ENCODE measurements around the gene AXIN2. TPM values are rescaled to one million over a fixed set of nuclear protein-coding genes. Genes with fewer than 3 reads are reported as not detected.
A peak's percentile ranks its signal among the peaks of the same experiment; 100 is the strongest.

Gene AXIN2, protein sequence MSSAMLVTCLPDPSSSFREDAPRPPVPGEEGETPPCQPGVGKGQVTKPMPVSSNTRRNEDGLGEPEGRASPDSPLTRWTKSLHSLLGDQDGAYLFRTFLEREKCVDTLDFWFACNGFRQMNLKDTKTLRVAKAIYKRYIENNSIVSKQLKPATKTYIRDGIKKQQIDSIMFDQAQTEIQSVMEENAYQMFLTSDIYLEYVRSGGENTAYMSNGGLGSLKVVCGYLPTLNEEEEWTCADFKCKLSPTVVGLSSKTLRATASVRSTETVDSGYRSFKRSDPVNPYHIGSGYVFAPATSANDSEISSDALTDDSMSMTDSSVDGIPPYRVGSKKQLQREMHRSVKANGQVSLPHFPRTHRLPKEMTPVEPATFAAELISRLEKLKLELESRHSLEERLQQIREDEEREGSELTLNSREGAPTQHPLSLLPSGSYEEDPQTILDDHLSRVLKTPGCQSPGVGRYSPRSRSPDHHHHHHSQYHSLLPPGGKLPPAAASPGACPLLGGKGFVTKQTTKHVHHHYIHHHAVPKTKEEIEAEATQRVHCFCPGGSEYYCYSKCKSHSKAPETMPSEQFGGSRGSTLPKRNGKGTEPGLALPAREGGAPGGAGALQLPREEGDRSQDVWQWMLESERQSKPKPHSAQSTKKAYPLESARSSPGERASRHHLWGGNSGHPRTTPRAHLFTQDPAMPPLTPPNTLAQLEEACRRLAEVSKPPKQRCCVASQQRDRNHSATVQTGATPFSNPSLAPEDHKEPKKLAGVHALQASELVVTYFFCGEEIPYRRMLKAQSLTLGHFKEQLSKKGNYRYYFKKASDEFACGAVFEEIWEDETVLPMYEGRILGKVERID
- under 1 TPM in 2 of 3 donors, not detected in 1; 0.57 to 0.94 TPM for polyA plus RNA-seq

DNA sequence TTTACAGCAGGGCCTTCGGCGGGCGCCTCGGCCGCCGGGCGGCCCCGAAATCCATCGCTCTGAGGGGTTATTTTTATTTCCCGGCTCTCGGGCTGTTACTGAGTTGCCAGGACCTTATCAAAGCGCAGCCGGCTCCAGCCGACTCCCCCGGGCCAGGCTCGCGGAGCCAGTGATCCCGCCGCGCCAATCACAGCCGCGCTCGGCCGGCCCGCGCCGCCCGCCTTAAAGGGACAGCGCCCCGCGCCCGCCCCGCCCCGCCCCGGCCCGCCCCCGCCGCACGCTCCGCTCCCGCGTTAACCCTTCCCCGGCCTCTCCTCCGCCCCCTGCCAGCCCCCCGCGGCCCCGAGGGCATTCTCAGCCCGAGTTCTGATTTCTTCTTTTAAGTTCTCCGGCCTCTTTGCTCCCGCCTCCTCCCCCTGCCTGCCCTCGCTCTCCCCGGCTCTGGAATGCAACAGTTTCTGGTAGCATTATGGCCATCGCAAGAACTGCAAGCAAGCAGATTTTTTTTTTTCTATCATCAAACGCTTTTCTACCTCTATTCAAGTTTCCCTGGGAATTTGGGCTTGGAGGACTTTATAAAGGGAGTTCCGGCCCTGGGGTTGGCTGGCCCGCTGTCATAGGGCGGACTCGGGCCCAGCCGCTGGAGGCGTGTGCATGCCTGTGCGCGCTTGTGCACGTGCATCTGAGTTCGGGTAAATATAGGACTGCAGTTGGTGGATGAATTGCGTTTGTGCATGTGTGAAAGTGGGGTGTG, at the start of gene AXIN2:
Gene AXIN2 (minus strand): TSS at position 197 of the 754 bp plus-strand sequence. CDS start 3,028 bp downstream, outside the sequence.
- peaks cover 8 to 18% (median 9%) of the 10 kb centered on the region in 3 donors for H3K27me3 Mint-ChIP-seq (ENCODE audit: low read depth in 3 of 3)
- peaks cover 9 to 15% of the 10 kb centered on the region in 2 donors for H3K4me1 Mint-ChIP-seq
- H3K9me3 Mint-ChIP-seq = no peaks in the 10 kb centered on the region
- H3K27ac Mint-ChIP-seq = peak within 1 kb of the TSS in 4 of 6 donors; percentile 26 to 82 (median 45)
- no peaks in the 10 kb centered on the region for H3K36me3 Mint-ChIP-seq
- DNase-seq = peak; percentile 71 to 72 (median 71)
- H3K4me3 Mint-ChIP-seq = peak within 1 kb of the TSS; percentile 82 to 91 (median 87)

DNA sequence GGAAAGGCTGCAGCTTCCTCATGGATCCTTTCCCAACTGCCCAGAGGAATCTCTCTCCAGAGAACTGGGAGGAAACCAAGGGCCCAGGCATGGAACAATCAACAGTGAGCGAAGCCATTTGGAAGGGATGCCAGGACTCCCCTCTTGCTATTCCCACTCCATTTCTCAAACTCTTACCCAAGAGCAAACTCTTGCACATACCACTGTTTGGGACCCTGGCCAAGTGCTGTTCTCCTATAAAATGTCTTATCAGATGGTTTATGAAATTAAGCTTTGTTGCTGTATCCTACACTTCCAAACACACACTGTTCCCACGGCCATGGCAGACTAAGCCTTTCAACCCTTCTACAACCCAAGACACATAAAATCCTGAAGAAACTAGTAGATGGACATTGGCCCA, 48.3 kb upstream of the AXIN2 start:
- no peak for DNase-seq
- H3K27ac Mint-ChIP-seq = no peak overlapping the region
- no peaks in the 10 kb centered on the region for H3K4me1 Mint-ChIP-seq
- H3K9me3 Mint-ChIP-seq = peaks cover 0 to 3% (median 0%) of the 10 kb centered on the region in 6 donors
- H3K4me3 Mint-ChIP-seq = no peak overlapping the region
- no peaks in the 10 kb centered on the region for H3K36me3 Mint-ChIP-seq
- peaks cover 0 to 10% (median 3%) of the 10 kb centered on the region in 3 donors for H3K27me3 Mint-ChIP-seq (ENCODE audit: low read depth in 3 of 3)

DNA sequence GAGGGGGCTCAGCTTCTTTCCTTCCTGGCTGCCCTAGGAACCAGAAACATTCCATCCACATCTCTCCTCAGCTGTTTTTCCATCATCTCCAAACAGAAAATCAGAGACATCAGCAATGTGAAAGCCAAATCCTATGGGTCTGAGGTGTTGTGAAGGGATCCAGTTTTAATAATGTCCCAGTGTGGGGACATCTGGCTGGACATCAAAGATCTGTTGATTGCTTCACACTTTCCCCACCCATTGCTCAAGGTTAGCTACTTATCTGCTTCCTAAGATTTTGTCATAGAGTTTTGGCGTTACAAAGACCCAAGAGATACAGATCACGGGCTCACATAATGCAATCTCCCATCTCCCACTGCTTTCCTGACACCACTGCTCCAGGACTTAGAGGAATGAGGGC, 47.8 kb upstream of the AXIN2 start:
- H3K4me3 Mint-ChIP-seq = no peak overlapping the region
- peaks cover 0 to 12% (median 3%) of the 10 kb centered on the region in 3 donors for H3K27me3 Mint-ChIP-seq (ENCODE audit: low read depth in 3 of 3)
- H3K4me1 Mint-ChIP-seq = no peaks in the 10 kb centered on the region
- H3K27ac Mint-ChIP-seq = no peak overlapping the region
- H3K36me3 Mint-ChIP-seq = no peaks in the 10 kb centered on the region
- DNase-seq = no peak
- H3K9me3 Mint-ChIP-seq = peaks cover 0 to 3% (median 0%) of the 10 kb centered on the region in 6 donors

DNA sequence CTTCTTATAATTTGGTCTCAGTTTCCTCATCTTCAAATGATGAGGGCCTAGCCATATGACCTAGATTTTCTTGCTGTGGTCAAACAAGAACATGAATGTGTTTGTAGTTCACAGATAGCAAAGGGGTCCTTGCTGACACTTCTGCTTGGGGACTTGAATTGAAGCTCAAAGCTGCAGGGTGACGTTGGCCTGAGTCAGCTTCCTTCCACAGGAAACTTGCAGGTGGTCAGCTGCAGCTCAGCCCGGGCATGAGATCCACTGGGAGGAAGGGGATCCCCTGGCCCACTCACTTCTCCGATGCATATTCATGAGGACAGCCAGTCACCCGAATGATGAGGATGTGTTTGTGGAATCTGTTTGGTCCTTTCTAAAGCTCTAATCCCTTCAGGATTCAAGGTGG, 42.6 kb upstream of the AXIN2 start:
- peaks cover 3 to 9% (median 5%) of the 10 kb centered on the region in 3 donors for H3K27me3 Mint-ChIP-seq (ENCODE audit: low read depth in 3 of 3)
- H3K36me3 Mint-ChIP-seq = no peaks in the 10 kb centered on the region

DNA sequence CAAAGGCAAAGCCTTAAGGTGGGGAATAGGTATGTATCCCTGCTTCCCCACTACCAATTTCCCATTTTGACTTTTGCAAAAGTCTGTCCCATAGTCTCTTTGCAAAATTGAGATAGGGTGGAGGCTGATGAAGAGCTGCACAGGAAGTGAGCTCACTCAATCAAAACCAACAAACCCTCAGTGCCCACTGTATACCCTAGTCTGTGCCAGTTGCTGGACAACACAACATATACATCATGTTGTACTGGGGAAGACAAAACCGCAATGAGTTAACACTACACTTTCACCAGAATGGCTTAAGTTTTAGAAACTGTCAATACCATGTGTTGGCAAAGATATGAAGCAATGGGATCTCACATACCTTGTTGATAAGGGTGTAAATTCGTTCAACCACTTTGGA, 40.4 kb upstream of the AXIN2 start:
- Mint-ChIP-seq H3K4me1 (no peaks in the 10 kb centered on the region), H3K27me3 (ENCODE audit: low read depth in 3 of 3) (peaks cover 3 to 11% (median 3%) of the 10 kb centered on the region in 3 donors), H3K9me3 (peaks cover 0 to 3% (median 0%) of the 10 kb centered on the region in 6 donors), H3K27ac (no peak overlapping the region), H3K4me3 (no peak overlapping the region), H3K36me3 (no peaks in the 10 kb centered on the region)
- no peak for DNase-seq

More for the DNA sequence above, 42.6 kb upstream of the AXIN2 start:
- H3K4me1 Mint-ChIP-seq = no peaks in the 10 kb centered on the region
- H3K9me3 Mint-ChIP-seq = peaks cover 0 to 3% (median 0%) of the 10 kb centered on the region in 6 donors
- no peak overlapping the region for H3K27ac Mint-ChIP-seq
- no peak for DNase-seq
- no peak overlapping the region for H3K4me3 Mint-ChIP-seq

DNA sequence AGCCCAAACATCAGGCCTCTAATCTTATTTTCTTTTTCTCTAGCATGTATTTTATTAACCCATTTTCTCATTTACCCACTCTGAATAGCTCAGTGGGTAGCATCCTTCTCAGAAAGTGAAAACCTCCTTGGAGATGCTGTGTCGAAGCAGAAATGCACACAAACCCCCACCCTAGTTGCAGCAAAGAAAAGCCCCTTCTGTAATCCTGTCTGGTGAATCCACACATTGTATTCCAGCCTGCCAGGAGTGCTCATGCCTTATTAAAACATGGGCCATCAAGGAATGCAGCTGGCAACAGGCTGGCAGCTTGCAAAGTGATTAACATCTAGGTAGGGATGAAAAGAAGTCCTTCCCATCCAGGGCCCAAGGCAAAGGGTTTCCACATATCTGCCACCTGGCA, 39.7 kb upstream of the AXIN2 start:
- no peak overlapping the region for H3K27ac Mint-ChIP-seq
- no peak for DNase-seq
- no peaks in the 10 kb centered on the region for H3K9me3 Mint-ChIP-seq
- H3K4me1 Mint-ChIP-seq = no peaks in the 10 kb centered on the region
- H3K27me3 Mint-ChIP-seq (ENCODE audit: low read depth in 3 of 3) = peaks cover 3 to 11% (median 3%) of the 10 kb centered on the region in 3 donors
- H3K4me3 Mint-ChIP-seq = no peak overlapping the region
- no peaks in the 10 kb centered on the region for H3K36me3 Mint-ChIP-seq

DNA sequence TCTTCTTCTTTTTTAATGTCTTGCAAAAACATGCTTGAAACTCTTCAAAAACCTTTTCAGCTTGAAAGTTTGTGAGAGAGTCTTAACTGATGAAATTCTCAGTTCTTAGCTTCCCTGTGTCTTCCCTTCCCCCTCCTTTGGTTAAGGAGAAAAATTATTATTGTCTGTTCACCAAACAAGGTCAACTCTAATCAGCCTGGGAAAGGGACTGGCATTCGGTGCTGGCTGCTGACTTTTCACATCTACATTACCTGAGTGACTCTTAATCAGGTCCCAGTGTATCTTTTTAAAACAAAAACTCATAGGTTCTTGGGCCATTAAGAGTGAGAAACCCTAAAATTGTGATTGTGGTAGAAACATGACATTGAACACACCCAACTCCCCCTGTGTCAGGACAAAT, 39.1 kb upstream of the AXIN2 start:
- Mint-ChIP-seq H3K4me3 (no peak overlapping the region), H3K4me1 (no peaks in the 10 kb centered on the region), H3K27me3 (ENCODE audit: low read depth in 3 of 3) (peaks cover 3 to 11% (median 3%) of the 10 kb centered on the region in 3 donors), H3K27ac (no peak overlapping the region), H3K36me3 (no peaks in the 10 kb centered on the region), H3K9me3 (no peaks in the 10 kb centered on the region)
- DNase-seq = no peak

DNA sequence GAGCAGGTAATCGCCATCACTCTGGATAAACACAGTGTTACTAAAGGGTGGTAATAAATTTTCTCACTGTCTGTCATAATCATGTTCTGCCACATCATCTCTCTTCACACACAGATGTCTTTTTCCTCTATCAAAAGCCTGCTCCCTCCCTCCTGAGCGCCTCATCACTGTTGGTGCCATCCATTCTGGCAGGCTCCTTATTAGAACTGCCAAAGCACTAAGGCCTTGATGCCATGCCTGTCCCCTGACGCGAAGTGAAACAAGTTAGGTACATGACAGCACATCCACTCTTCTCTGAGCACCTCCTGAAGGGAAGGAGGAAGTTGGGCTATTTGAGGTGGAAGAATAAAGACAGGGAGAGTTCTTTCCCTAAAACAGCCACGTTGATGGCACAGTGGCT, 38.2 kb upstream of the AXIN2 start:
- Mint-ChIP-seq H3K4me1 (no peaks in the 10 kb centered on the region), H3K27me3 (ENCODE audit: low read depth in 3 of 3) (peaks cover 4 to 8% (median 5%) of the 10 kb centered on the region in 3 donors), H3K9me3 (no peaks in the 10 kb centered on the region), H3K4me3 (no peak overlapping the region), H3K36me3 (no peaks in the 10 kb centered on the region), H3K27ac (no peak overlapping the region)
- DNase-seq = no peak

DNA sequence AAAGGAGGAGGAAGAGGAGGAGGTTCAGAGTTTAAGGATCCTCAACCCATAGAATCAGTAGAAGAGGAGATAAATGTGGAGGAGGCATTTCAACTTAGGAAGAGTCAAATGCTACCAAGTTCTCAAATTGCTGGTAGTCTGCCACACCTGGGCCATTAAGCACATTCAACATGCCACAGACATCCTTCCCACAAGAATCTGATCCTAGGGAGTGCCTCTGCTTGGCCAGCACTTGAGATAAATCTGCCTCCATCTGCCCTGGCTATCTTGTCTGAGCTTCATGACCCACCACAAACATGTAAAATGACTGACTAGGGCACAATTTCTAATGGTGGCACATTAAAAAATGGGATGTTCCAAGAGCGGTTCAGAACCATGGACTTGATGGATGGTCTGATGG, 37.3 kb upstream of the AXIN2 start:
- Mint-ChIP-seq H3K4me1 (peaks cover 6% of the 10 kb centered on the region in 2 donors), H3K9me3 (no peaks in the 10 kb centered on the region), H3K36me3 (no peaks in the 10 kb centered on the region), H3K4me3 (no peak overlapping the region), H3K27me3 (ENCODE audit: low read depth in 3 of 3) (peaks cover 4 to 5% (median 5%) of the 10 kb centered on the region in 3 donors), H3K27ac (no peak overlapping the region)
- no peak for DNase-seq

DNA sequence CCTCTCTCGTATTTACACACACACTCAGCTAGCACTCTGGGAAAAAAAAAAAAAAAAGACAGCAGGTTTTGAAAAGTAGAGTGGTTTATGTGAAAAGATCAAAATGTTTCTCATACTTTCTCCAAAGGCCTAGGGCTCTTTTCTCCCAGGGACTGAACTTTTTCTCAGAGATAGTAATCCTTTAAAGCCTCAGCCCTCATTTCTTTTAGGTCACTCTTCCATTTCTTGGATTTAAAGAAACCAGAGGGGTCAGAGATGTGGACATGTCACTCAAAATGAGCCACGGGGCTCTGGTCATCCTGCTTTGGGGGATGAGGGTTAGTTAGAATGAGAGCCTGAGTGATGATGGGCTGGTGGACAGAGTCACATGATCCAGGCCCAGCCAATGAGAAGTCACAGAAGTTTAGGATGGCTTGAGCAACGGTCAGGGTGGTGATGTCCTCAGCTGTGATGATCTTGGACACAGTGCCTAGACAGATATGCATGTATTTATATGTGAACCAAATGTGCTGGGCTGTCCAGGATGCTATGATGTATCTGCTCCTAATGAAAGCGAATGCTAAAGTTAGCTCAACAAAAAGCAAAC, 33.7 kb upstream of the AXIN2 start:
- H3K27me3 Mint-ChIP-seq (ENCODE audit: low read depth in 3 of 3) = peaks cover 2 to 13% (median 3%) of the 10 kb centered on the region in 3 donors
- DNase-seq = no peak
- H3K36me3 Mint-ChIP-seq = no peaks in the 10 kb centered on the region
- peaks cover 7 to 9% of the 10 kb centered on the region in 2 donors for H3K4me1 Mint-ChIP-seq
- H3K4me3 Mint-ChIP-seq = no peak overlapping the region
- no peak overlapping the region for H3K27ac Mint-ChIP-seq
- H3K9me3 Mint-ChIP-seq = no peaks in the 10 kb centered on the region

DNA sequence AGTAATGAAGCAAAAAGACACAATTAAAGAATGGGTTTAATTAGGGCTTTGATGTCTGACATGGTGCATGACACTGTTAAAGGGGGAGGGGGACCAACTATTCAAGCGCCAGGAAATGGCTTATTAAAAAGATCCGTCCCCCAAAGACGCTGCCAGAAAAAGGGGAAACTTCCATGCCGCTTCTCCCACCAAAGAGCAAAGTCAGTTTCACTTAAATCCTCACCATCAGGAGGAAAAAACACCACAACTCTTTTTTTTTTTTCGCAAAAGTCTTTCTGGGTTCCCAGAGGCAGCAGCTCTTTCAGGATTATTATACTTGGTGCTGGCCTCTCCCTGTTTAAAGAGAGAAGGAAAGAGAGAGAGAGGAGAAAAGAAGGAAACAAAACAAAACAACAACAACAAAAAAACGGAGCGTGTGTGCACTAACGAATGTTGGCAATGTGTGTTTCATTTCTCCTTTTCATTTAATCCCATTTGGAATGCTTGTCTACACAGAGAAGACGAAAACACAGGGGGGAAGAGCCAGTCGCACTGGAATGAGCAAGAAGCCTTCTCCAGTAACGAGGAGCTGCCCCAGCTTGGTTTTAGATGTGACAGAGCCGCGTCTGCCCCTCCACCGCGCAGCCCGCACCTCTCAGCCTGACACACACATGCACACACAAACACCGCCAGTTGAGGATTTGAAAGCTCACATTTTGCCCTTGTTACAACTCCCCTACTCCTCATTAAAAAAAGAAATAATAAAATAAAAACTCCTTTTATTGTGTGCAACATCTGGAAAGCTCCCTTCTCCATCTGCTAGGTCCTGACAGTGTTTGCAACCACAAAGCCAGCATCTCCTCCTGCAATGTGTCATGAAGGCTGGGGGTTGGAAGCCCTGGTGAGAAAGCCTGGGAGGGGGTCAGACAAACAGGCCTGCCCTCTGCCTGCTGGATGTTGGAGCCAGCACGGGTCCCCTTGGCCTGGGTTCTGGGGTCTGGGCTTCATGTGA, 32.7 kb upstream of the AXIN2 start:
- H3K36me3 Mint-ChIP-seq = no peaks in the 10 kb centered on the region
- H3K27ac Mint-ChIP-seq = peak overlapping the region in 1 of 6 donors; percentile 3
- H3K9me3 Mint-ChIP-seq = no peaks in the 10 kb centered on the region
- peak overlapping the region in 1 of 5 donors; percentile 15 for H3K4me3 Mint-ChIP-seq
- DNase-seq = no peak
- peaks cover 7 to 9% of the 10 kb centered on the region in 2 donors for H3K4me1 Mint-ChIP-seq
- peaks cover 2 to 12% (median 2%) of the 10 kb centered on the region in 3 donors for H3K27me3 Mint-ChIP-seq (ENCODE audit: low read depth in 3 of 3)

DNA sequence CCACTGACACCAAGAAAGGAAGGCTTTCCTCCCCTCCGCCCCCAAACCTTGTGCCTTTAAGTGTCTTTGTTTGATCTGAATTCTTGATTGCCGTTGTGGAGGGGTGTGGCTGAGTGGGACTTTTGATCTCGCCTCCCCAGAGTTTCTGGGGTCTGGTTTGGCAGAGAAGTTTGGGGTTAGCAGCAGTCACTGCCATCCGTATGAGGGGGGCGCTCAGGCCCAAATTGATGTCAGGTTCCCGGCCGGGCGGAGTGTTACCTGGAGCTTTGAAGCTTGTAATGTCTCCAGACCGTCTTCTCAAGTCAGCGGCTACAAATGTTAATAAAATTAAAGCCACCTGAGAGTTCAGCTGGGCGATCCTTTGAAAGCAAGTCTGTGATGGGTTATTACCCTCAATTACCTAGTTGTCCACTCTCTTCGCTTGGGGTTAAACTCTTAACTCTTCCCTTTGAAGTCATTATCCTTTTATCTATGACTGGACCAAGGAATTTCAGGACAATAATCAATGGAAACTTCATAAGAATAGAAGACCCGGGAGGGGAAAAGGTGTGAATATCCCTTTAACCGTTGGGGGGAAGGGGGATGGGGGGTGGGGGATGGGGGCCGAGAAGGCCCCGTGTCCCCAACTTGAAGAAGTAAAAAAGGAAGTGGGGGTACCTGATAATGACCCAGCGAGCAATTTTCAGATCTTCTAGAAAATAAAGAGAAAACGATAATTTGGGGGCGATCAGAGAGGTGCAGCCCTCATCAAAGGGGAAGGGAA, 31.8 kb upstream of the AXIN2 start:
- Mint-ChIP-seq H3K27ac (no peak overlapping the region), H3K36me3 (no peaks in the 10 kb centered on the region), H3K4me1 (peaks cover 7 to 9% of the 10 kb centered on the region in 2 donors), H3K4me3 (peak overlapping the region in 1 of 5 donors; percentile 15), H3K27me3 (ENCODE audit: low read depth in 3 of 3) (peaks cover 2 to 10% (median 2%) of the 10 kb centered on the region in 3 donors), H3K9me3 (no peaks in the 10 kb centered on the region)
- no peak for DNase-seq
